CD4-positive, alpha-beta memory T cell (primary cell): ENCODE results near the gene KRTAP12-1. TPM values are rescaled to one million over a fixed set of nuclear protein-coding genes. Genes with fewer than 3 reads are reported as not detected.

ENCODE experiments used
- CTCF ChIA-PET: fragments of 350-600 bp; sonication (Branson Sonifier 250); formaldehyde crosslinking; loops from one replicate; lab custom pipeline; 2021; ENCODE audit warnings: inconsistent platforms; ENCODE audit not compliant: partially characterized antibody; lab: Charles Lee
- POLR2A ChIA-PET: fragments of 350-600 bp; sonication (Branson Sonifier 250); formaldehyde crosslinking; loops from one replicate; lab custom pipeline; 2021; ENCODE audit not compliant: partially characterized antibody; lab: Charles Lee
- DNase-seq, 5 donors: peaks; one replicate each; pipeline versions ENCODE4 v3.0.0 to v3.0.0-alpha.2; 2020 to 2022; ENCODE audit warnings: mixed read lengths in 1 of 5
- H3K27ac ChIP-seq: one replicate; pipeline ENCODE4 v1.7.0; 2013; ENCODE audit warnings: low read depth, low read length
- H3K27me3 ChIP-seq: 2 replicates; pipeline ENCODE4 v1.7.0; 2013; ENCODE audit warnings: mild to moderate bottlenecking, low read length, moderate library complexity; ENCODE audit not compliant: insufficient read depth
- H3K36me3 ChIP-seq: 2 replicates; pipeline ENCODE4 v1.7.0; 2013; ENCODE audit warnings: mild to moderate bottlenecking, low read length, moderate library complexity; ENCODE audit not compliant: insufficient read depth
- H3K4me1 ChIP-seq: 2 replicates; pipeline ENCODE4 v1.7.0; 2013; ENCODE audit warnings: mild to moderate bottlenecking, low read length, moderate library complexity; ENCODE audit not compliant: insufficient read depth
- H3K4me3 ChIP-seq, 2 donors: one replicate each; pipeline ENCODE4 v1.7.0; 2013; ENCODE audit warnings: low read length in 2 of 2, mild to moderate bottlenecking in 1 of 2
- H3K9me3 ChIP-seq, 2 donors: one replicate each; pipeline ENCODE4 v1.7.0; 2013; ENCODE audit warnings: low read length in 2 of 2, control low read depth in 1 of 2; ENCODE audit not compliant: control insufficient read depth in 1 of 2
- H3K27ac Mint-ChIP-seq, 7 donors: one replicate each; pipeline ENCODE4 v1.8.0; 2020 to 2021; ENCODE audit warnings: mixed read lengths in 7 of 7, mild to moderate bottlenecking in 6 of 7, inconsistent platforms in 3 of 7, moderate library complexity in 3 of 7
- H3K27me3 Mint-ChIP-seq, 2 donors: one replicate each; pipeline ENCODE4 v1.8.0; 2020 to 2021; ENCODE audit warnings: mixed read lengths in 2 of 2
- H3K36me3 Mint-ChIP-seq, 2 donors: one replicate each; pipeline ENCODE4 v1.8.0; 2020 to 2021; ENCODE audit warnings: mixed read lengths in 2 of 2, inconsistent platforms in 1 of 2, mild to moderate bottlenecking in 1 of 2
- H3K4me1 Mint-ChIP-seq, 4 donors: one replicate each; pipeline ENCODE4 v1.8.0; 2020 to 2021; ENCODE audit warnings: mixed read lengths in 4 of 4, mild to moderate bottlenecking in 1 of 4
- H3K4me3 Mint-ChIP-seq, 8 donors: one replicate each; pipeline ENCODE4 v1.8.0; 2020 to 2021; ENCODE audit warnings: mixed read lengths in 8 of 8, mild to moderate bottlenecking in 7 of 8, moderate library complexity in 6 of 8, inconsistent platforms in 3 of 8
- H3K9me3 Mint-ChIP-seq, 8 donors: one replicate each; pipeline ENCODE4 v1.8.0; 2020 to 2021; ENCODE audit warnings: mixed read lengths in 8 of 8, mild to moderate bottlenecking in 5 of 8, inconsistent platforms in 3 of 8, moderate library complexity in 1 of 8
- intact Hi-C: fragments of 100-400 bp; cut with micrococcal nuclease; formaldehyde crosslinking; loops from one replicate; pipeline ENCODE4 v1.15.1; 2023
- polyA plus RNA-seq, 2 donors: library from polyadenylated mRNA; unstranded; fragments of 300-500 nt; fragmentation: Illumina TruSeq; gene quantifications; one replicate each; pipeline ENCODE4 v1.2.3, GENCODE V29; 2021
- total RNA-seq, 2 experiments: library from RNA; stranded (reverse); gene quantifications; one replicate each; pipeline ENCODE4 v1.2.3, GENCODE V29; 2021

The KRTAP12-1 gene
- total and polyA plus RNA-seq, 4 experiments from 2014 or later: not detected

DNA sequence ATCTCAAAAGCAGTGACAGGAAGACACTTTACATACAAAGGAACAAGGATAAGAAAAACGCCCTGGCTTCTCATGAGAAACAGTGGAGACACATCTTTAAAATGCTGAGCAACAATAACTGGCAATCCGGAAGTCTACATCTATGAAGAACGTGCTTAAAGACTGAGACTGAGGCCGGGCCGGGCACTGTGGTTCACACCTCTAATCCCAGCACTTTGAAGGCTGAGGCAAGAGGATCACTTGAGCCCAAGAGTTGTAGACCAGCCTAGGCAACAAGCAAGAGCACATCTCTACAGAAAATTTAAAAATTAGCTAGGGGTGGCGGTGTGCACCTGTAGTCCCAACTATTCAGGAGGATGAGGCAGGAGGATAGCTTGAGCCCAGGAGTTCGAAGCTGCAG lies 2.1 kb upstream of the KRTAP12-1 start:
- Mint-ChIP-seq H3K27ac (peak overlapping the region in 1 of 7 donors; percentile 68), H3K4me1 (peaks cover 0 to 7% (median 4%) of the 10 kb centered on the region in 4 donors), H3K4me3 (no peak overlapping the region), H3K9me3 (peaks cover 0 to 3% (median 0%) of the 10 kb centered on the region in 8 donors), H3K27me3 (peaks cover 3 to 10% of the 10 kb centered on the region in 2 donors), H3K36me3 (no peaks in the 10 kb centered on the region)
- no peak overlapping the region for H3K27ac ChIP-seq
- ChIA-PET CTCF (interaction anchor here (2.6 kb wide), 1 partner anchor 174 kb away, joined by 7 read pairs; no protein-coding TSS in a partner anchor), POLR2A (no interaction called here)
- no peaks in the 10 kb centered on the region for H3K4me1 ChIP-seq
- H3K4me3 ChIP-seq: no peak overlapping the region
- no peaks in the 10 kb centered on the region for H3K27me3 ChIP-seq
- intact Hi-C loops: no loop called here
- DNase-seq: no peak
- no peaks in the 10 kb centered on the region for H3K9me3 ChIP-seq
- H3K36me3 ChIP-seq: no peaks in the 10 kb centered on the region

DNA sequence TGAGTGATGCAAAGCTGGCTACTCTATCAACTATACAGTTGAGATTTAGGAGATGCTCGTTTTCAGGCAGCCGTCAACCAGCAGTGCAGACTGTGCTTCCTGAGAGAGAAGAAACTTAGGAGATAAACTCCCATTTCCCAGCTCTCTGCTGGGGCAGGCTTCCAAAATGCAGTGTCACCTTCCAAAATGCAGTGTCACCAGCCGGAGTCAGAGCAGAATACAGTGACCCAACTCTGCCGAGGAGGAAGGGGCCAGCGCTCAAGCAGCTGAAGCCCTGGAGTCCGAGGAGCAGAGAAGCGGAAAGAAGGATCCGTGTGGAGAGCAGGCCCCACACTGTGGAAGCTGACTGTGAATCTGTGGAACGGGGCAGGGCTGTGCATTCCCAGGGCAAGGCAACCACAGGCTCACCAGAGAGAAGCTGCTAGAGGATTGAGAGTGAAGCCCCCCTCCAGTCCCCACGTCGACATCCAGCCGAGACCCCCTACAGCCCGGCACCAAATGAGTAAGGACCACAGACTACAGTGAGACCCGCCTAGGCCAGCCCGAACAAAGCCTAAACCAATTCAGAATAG lies 703 bp upstream of the KRTAP12-1 start:
- Histone ChIP-seq H3K9me3 (no peaks in the 10 kb centered on the region), H3K4me3 (no peak overlapping the region), H3K4me1 (no peaks in the 10 kb centered on the region), H3K27ac (no peak overlapping the region), H3K36me3 (no peaks in the 10 kb centered on the region), H3K27me3 (no peaks in the 10 kb centered on the region)
- Mint-ChIP-seq H3K4me3 (no peak overlapping the region), H3K27ac (no peak overlapping the region), H3K27me3 (peaks cover 3 to 10% of the 10 kb centered on the region in 2 donors), H3K4me1 (peaks cover 0 to 7% (median 4%) of the 10 kb centered on the region in 4 donors), H3K9me3 (peaks cover 0 to 3% (median 0%) of the 10 kb centered on the region in 8 donors), H3K36me3 (no peaks in the 10 kb centered on the region)
- intact Hi-C loops: no loop called here
- POLR2A ChIA-PET: interaction anchor here (1.0 kb wide), 1 partner anchor 9 kb away, joined by 4 read pairs; no protein-coding TSS in a partner anchor
- DNase-seq: no peak
- CTCF ChIA-PET: no interaction called here

DNA sequence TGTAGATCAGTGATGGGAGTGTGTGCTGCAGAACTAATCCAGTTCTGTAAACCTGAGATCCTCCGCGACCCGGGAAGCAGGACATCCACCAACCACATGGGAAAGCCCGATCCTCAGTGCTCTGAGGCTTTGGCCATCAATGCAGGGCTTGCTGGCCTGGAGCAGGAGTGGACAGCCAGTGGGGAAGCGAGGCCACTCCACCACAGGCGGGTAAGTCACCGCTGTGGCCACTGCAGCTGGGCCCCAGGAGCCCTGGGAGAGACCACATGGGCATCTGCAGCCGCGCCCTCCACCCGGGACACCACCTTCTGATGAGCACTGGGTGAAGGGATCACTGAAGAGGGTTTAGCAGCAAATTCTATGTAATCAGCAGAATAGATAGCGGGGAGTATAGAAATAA lies 811 bp downstream of the KRTAP12-1 start:
- no peaks in the 10 kb centered on the region for H3K9me3 ChIP-seq
- ChIA-PET POLR2A (interaction anchor here (1.2 kb wide), 1 partner anchor 23 kb away, joined by 3 read pairs; the partner anchor contains the start of gene KRTAP12-3), CTCF (no interaction called here)
- H3K27ac ChIP-seq: no peak overlapping the region
- no peak overlapping the region for H3K27ac Mint-ChIP-seq
- H3K36me3 ChIP-seq: no peaks in the 10 kb centered on the region
- no peak overlapping the region for H3K4me3 ChIP-seq
- peaks cover 0 to 3% (median 0%) of the 10 kb centered on the region in 8 donors for H3K9me3 Mint-ChIP-seq
- peaks cover 0 to 7% of the 10 kb centered on the region in 2 donors for H3K27me3 Mint-ChIP-seq
- peaks cover 0 to 5% (median 2%) of the 10 kb centered on the region in 4 donors for H3K4me1 Mint-ChIP-seq
- no peaks in the 10 kb centered on the region for H3K36me3 Mint-ChIP-seq
- H3K27me3 ChIP-seq: no peaks in the 10 kb centered on the region
- no peaks in the 10 kb centered on the region for H3K4me1 ChIP-seq
- intact Hi-C loops: no loop called here
- no peak for DNase-seq
- H3K4me3 Mint-ChIP-seq: no peak overlapping the region

DNA sequence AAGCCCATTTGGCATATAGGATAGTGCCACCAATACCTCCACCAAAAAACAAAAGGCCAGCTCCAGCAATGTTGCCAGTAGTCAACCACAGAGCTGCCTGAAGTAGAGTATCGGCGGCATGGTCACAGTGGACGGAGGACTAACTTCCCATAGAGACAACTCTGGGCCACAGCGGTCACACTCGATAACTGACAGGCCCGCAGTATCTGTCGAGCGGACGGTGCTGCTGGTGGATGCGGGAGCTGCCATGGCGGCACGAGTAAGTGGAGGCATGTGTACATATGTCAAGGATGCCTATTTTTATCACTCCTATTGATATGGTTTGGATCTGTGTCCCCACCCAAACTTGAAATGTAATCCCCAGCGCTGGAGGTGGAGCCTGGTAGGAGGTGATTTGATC lies 4.1 kb downstream of the KRTAP12-1 start:
- POLR2A ChIA-PET: interaction anchor here (1.3 kb wide), 1 partner anchor 19 kb away, joined by 5 read pairs; the partner anchor contains the start of gene KRTAP12-3
- intact Hi-C loops: no loop called here

DNA sequence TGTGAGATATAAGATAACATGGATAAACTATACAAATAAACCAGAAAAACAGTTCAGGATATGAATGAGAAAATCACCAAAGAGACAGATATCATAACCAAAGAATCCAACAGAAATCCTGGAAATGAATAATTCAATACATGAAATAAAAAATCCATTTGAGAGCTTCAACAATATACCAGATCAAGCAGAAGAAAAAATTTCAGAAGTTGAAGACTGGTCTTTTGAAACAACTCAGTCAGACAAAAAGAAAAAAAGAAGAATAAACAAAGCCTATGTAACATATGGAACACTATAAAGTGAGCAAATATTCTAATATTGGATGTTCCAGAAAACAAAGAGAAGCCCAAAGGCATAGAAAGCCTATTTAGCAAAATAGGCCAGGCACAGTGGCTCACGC lies 10.1 kb downstream of the KRTAP12-1 start:
- DNase-seq: no peak
- Mint-ChIP-seq H3K27me3 (peaks cover 2% of the 10 kb centered on the region in 2 donors), H3K4me1 (no peaks in the 10 kb centered on the region), H3K9me3 (peaks cover 0 to 43% (median 29%) of the 10 kb centered on the region in 8 donors), H3K27ac (peak overlapping the region in 1 of 7 donors; percentile 27), H3K4me3 (no peak overlapping the region), H3K36me3 (peaks cover 3 to 21% of the 10 kb centered on the region in 2 donors)
- ChIA-PET POLR2A (interaction anchor here (0.6 kb wide), 1 partner anchor 8 kb away, joined by 3 read pairs; no protein-coding TSS in a partner anchor), CTCF (no interaction called here)
- Histone ChIP-seq H3K4me3 (no peak overlapping the region), H3K27me3 (no peaks in the 10 kb centered on the region), H3K4me1 (no peaks in the 10 kb centered on the region), H3K27ac (no peak overlapping the region), H3K36me3 (no peaks in the 10 kb centered on the region), H3K9me3 (no peaks in the 10 kb centered on the region)
- intact Hi-C loops: no loop called here

More for the DNA sequence above, 4.1 kb downstream of the KRTAP12-1 start:
- H3K36me3 ChIP-seq: no peaks in the 10 kb centered on the region
- Mint-ChIP-seq H3K27ac (no peak overlapping the region), H3K4me3 (no peak overlapping the region), H3K27me3 (peaks cover 2% of the 10 kb centered on the region in 2 donors), H3K9me3 (peaks cover 0 to 19% (median 12%) of the 10 kb centered on the region in 8 donors), H3K4me1 (peaks cover 0 to 2% (median 0%) of the 10 kb centered on the region in 4 donors), H3K36me3 (peaks cover 0 to 12% of the 10 kb centered on the region in 2 donors)
- H3K4me3 ChIP-seq: no peak overlapping the region
- CTCF ChIA-PET: interaction anchor here (1.8 kb wide), 1 partner anchor 167 kb away, joined by 4 read pairs; no protein-coding TSS in a partner anchor
- no peaks in the 10 kb centered on the region for H3K27me3 ChIP-seq
- no peaks in the 10 kb centered on the region for H3K9me3 ChIP-seq
- H3K4me1 ChIP-seq: no peaks in the 10 kb centered on the region
- DNase-seq: no peak
- H3K27ac ChIP-seq: no peak overlapping the region

DNA sequence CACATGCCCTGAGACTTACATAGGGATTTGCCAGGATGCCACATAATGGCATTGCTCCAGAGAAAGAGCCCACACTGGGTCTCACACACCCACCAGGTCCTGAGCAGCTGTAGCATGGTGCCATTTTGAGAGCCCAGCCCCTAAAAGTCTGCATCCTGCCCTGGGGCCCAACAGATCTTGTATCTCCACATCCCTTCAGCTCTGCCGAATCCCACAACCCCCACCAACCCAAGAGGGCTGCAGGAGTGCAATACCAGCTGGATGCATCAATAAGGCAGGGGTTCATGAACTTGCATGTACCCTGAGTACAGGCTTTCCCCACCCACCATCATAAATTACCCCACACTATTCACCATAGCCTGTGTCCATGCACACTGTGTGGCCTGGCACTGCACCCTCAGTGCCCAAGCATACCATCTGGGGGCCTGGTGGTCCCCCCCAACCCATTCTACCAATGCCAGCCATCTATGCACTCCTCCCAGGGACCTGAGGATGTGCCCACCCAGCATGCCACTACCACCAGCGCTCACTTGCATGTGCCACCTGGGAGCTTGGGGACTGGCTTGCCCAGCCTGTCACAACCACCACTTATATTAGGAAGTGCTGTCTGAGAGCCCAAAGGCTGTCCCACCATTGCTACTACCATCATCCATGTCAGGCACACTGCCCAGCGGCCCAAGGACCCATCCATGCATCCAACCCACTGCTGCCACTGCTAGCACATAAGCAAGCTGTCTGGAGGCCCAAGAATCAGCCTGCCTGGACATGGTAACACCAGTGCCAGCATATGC lies 11.1 kb downstream of the KRTAP12-1 start:
- Histone ChIP-seq H3K4me1 (no peaks in the 10 kb centered on the region), H3K9me3 (no peaks in the 10 kb centered on the region), H3K27ac (no peak overlapping the region), H3K27me3 (no peaks in the 10 kb centered on the region), H3K36me3 (no peaks in the 10 kb centered on the region), H3K4me3 (no peak overlapping the region)
- peaks cover 0 to 4% (median 0%) of the 10 kb centered on the region in 4 donors for H3K4me1 Mint-ChIP-seq
- ChIA-PET CTCF (interaction anchor here (1.2 to 1.5 kb wide), 2 partner anchors 12 to 17 kb away, joined by 3 to 5 read pairs; no protein-coding TSS in a partner anchor), POLR2A (no interaction called here)
- no peak overlapping the region for H3K4me3 Mint-ChIP-seq
- peaks cover 3 to 21% of the 10 kb centered on the region in 2 donors for H3K36me3 Mint-ChIP-seq
- H3K27me3 Mint-ChIP-seq: peaks cover 2% of the 10 kb centered on the region in 2 donors
- H3K9me3 Mint-ChIP-seq: peaks cover 0 to 42% (median 29%) of the 10 kb centered on the region in 8 donors
- intact Hi-C loops: no loop called here
- DNase-seq: no peak
- no peak overlapping the region for H3K27ac Mint-ChIP-seq

DNA sequence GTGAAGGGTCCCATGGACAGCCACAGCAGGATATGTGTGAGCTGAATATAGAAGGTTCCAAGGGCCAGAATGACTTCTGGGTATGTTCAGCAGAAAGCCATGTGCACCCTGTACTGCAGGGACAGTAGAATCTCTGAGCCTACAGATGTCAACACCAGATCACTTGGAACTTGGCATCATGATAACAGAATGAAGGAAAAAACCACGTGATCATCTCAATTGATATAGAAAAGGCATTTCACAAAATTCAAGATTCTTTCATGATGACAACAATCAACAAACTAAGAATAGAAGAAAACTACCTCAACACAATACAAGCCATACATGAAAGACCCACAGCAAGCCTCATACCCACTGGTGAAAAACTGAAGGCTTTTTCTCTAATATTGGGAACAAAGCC lies 14.4 kb downstream of the KRTAP12-1 start:
- no peaks in the 10 kb centered on the region for H3K9me3 ChIP-seq
- POLR2A ChIA-PET: interaction anchor here (0.9 to 1.9 kb wide), 2 partner anchors 10 to 48 kb away, joined by 5 read pairs; partner anchors contain the start of gene KRTAP12-3
- no peaks in the 10 kb centered on the region for H3K36me3 ChIP-seq
- no peaks in the 10 kb centered on the region for H3K4me1 ChIP-seq
- Mint-ChIP-seq H3K4me3 (no peak overlapping the region), H3K36me3 (peaks cover 3 to 6% of the 10 kb centered on the region in 2 donors), H3K27me3 (no peaks in the 10 kb centered on the region), H3K27ac (no peak overlapping the region), H3K4me1 (peaks cover 0 to 4% (median 0%) of the 10 kb centered on the region in 4 donors), H3K9me3 (peaks cover 0 to 37% (median 21%) of the 10 kb centered on the region in 8 donors)
- no peaks in the 10 kb centered on the region for H3K27me3 ChIP-seq
- no peak for DNase-seq
- H3K27ac ChIP-seq: no peak overlapping the region
- CTCF ChIA-PET: interaction anchor here (0.5 to 0.9 kb wide), 2 partner anchors 22 to 157 kb away, joined by 3 read pairs; no protein-coding TSS in a partner anchor
- intact Hi-C loops: no loop called here
- H3K4me3 ChIP-seq: no peak overlapping the region
